Gastroesophageal sphincter (tissue), 4 donors: Measurements from ENCODE around the gene S100A12. TPM values are rescaled to one million over a fixed set of nuclear protein-coding genes. Genes with fewer than 3 reads are reported as not detected.

Experiments
- ATAC-seq: fragments of 150-250 bp; one replicate; pipeline ENCODE4 v1.9.1; 2016; ENCODE audit warnings: mild to moderate bottlenecking, moderate library complexity
- H3K27ac ChIP-seq, 4 donors: fragments of 200-600 bp; sonication (generic) in 3 of 4; 1 replicate in 3 of 4; 2 replicates in 1 of 4; pipeline ENCODE4 v1.5.1; 2016 to 2019
- H3K27me3 ChIP-seq: fragments of 200-600 bp; sonication (generic); one replicate; pipeline ENCODE4 v1.5.1; 2019
- H3K36me3 ChIP-seq, 2 donors: fragments of 200-600 bp; sonication (generic); one replicate each; pipeline ENCODE4 v1.5.1; 2019; ENCODE audit warnings: control low read depth in 1 of 2
- H3K4me1 ChIP-seq, 3 donors: fragments of 200-600 bp; sonication (generic); 1 replicate in 2 of 3; 2 replicates in 1 of 3; pipeline ENCODE4 v1.5.1; 2016 to 2019; ENCODE audit warnings: control low read depth in 2 of 3
- H3K4me3 ChIP-seq, 2 donors: fragments of 200-600 bp; sonication (generic); one replicate each; pipeline ENCODE4 v1.5.1; 2019; ENCODE audit warnings: mild to moderate bottlenecking in 1 of 2, moderate library complexity in 1 of 2
- H3K9me3 ChIP-seq, 3 donors: fragments of 200-600 bp; sonication (generic); one replicate each; pipeline ENCODE4 v1.5.1; 2017 to 2019; ENCODE audit warnings: control low read depth in 2 of 3
- CTCF ChIP-seq, 4 experiments: fragments of 200-600 bp in 2 of 4; fragments of 450-650 bp in 2 of 4; sonication (generic) in 1 of 4; IDR thresholded peaks; one replicate each; pipeline ENCODE4 v1.5.1; 2017 to 2019; ENCODE audit warnings: antibody characterized with exemption in 4 of 4, mild to moderate bottlenecking in 2 of 4, moderate library complexity in 2 of 4
- EP300 ChIP-seq: sonication (generic); formaldehyde crosslinking; IDR thresholded peaks from one replicate; pipeline ENCODE4 v1.6.1; 2017; ENCODE audit warnings: antibody characterized with exemption, mild to moderate bottlenecking
- POLR2A ChIP-seq, 2 donors: fragments of 450-650 bp; IDR thresholded peaks; one replicate each; pipeline ENCODE4 v1.6.1; 2017; ENCODE audit warnings: antibody characterized with exemption in 2 of 2, mild to moderate bottlenecking in 2 of 2, moderate library complexity in 1 of 2
- POLR2AphosphoS5 ChIP-seq: sonication (generic); formaldehyde crosslinking; IDR thresholded peaks from one replicate; pipeline ENCODE4 v1.6.1; 2017; ENCODE audit warnings: antibody characterized with exemption
- WGBS, 2 donors: methylation state at CpG; one replicate each; pipeline ENCODE4 v1.1.5; 2018; ENCODE audit warnings: low coverage in 1 of 2; 5-methylcytosine and 5-hydroxymethylcytosine counted together
- total RNA-seq, 4 donors: library from RNA; depleted of rRNA; stranded (reverse); fragments of >200 nt; gene quantifications; one replicate each; pipeline ENCODE4 v1.1.0, GENCODE V29; 2016

S100A12 gene
- total RNA-seq, 4 donors from 2014 or later = 1.4 to 21.1 (median 12.6) TPM; not detected in 1

DNA sequence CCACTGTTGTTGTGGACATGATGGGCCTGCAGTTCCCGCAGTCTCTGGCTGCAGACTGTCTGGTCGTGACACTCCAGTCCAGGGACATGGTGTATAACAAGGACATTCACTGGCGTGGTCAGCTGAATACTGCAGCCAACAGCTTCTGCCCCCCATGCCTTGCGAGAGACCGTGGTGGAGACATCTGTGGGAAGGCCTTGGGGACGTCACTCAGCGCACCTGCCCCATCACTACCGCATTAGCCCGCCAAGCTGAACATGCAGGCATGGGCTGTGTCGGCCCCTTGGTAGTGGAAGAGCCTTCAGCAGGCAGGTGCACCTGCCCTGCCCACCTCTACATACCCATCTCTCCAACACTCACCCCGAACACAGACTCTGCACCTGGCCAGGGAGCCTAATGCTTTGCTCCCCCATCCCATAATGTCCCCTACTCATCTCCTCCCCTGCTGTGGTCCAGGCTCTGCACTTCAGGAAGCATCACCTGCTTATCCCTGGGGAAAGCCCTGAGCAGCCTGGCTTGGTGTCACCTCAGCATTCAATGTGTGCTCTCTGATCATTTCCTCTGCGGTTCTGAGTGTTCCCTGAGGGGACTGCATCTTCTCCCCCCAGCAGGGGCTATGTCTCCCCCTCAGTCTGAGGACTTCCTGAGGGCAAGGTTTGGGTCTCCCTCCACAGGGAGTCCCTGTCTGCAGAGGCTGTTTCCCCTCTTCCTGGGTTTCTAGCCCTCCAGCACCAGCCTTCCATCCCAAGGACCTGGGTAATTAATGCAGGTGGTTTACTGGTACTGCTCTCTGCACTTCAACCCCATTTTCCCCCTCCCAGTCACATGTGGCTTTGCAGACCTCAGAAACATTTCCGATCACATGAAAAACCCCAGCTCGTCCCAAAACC is 30.0 kb downstream of the S100A12 start:
- no peaks in the 10 kb centered on the region for H3K36me3 ChIP-seq
- H3K9me3 ChIP-seq = no peaks in the 10 kb centered on the region
- no peak for ATAC-seq
- no peak overlapping the region for H3K27ac ChIP-seq
- 85 to 89% methylated on average over 9 of the region's 14 CpGs for WGBS, 2 donors
- no peak for TF ChIP-seq CTCF (IDR thresholded peaks at IDR 0.05)
- TF ChIP-seq EP300 = no peak
- no peak for TF ChIP-seq POLR2A (IDR thresholded peaks at IDR 0.05)
- no peak for TF ChIP-seq POLR2AphosphoS5
- H3K27me3 ChIP-seq = peaks cover 65% of the 10 kb centered on the region
- no peaks in the 10 kb centered on the region for H3K4me1 ChIP-seq
- no peak overlapping the region for H3K4me3 ChIP-seq

DNA sequence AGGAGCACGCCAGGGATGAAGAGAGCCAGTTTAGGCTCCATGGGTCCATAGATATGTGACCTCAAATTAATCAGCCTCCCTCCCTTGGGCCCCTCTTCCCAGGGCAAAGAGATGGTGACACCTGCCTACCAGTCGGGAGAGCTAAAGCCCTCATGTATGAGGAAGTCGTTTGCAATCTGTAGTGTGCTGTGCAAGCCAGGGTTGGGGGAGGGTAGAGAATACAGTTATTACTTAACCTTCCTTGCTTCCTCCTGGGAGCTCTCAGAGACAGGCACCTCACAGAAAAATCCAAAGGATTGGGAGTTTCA is 30.7 kb downstream of the S100A12 start:
- no peaks in the 10 kb centered on the region for H3K4me1 ChIP-seq
- TF ChIP-seq POLR2AphosphoS5 (no peak), POLR2A (IDR thresholded peaks at IDR 0.05) (no peak), CTCF (IDR thresholded peaks at IDR 0.05) (no peak)
- WGBS, 2 donors = 40% methylated on average over 2 of the region's 3 CpGs; no CpG with 5 or more reads in 1 of the 2 donors
- no peaks in the 10 kb centered on the region for H3K36me3 ChIP-seq
- peaks cover 66% of the 10 kb centered on the region for H3K27me3 ChIP-seq
- H3K27ac ChIP-seq = no peak overlapping the region
- no peaks in the 10 kb centered on the region for H3K9me3 ChIP-seq
- no peak overlapping the region for H3K4me3 ChIP-seq
- no peak for ATAC-seq

- Histone ChIP-seq H3K27ac (no peak overlapping the region), H3K36me3 (no peaks in the 10 kb centered on the region), H3K9me3 (no peaks in the 10 kb centered on the region), H3K27me3 (peaks cover 62% of the 10 kb centered on the region), H3K4me3 (no peak overlapping the region), H3K4me1 (no peaks in the 10 kb centered on the region)
- TF ChIP-seq POLR2A (IDR thresholded peaks at IDR 0.05) = no peak
- no peak for TF ChIP-seq EP300
- TF ChIP-seq POLR2AphosphoS5 = no peak
- no peak for TF ChIP-seq CTCF (IDR thresholded peaks at IDR 0.05)
- ATAC-seq = no peak
- 14 to 46% methylated on average over 2 to 6 of the region's 9 CpGs for WGBS, 2 donors
These were observed 31.4 kb downstream of the S100A12 start for GRCh38 chr1:153343811-153344717.

DNA sequence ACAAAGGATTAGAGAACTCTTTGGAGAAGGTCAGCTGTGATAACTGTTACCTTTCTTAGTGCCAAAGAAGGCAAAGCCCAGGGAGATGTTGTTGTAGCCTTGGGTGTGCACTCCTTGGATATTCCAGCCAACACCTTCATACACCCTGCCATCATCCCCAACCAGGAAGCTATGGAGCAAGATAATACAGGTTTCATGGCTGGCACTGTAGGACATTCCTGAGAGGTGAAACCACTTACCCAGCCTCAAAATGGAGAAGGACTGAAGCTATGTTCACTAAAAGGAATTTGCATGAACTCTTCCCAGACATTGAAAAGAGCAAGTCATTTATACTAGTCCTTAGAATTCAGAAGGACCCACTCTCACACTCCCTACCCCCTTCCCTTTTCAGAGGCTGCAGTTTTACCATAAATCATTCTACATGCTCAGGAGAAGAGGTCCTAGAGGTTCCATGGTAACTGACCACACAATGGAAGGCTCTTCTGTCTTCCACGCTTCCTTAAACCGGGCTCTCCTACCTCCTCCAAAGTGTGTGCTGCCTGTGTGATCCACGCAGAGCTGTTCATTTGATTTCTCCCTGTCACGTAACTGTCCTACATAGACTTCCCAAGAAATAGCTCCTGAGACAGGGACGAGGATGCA is 32.3 kb downstream of the S100A12 start:
- no peak overlapping the region for H3K4me3 ChIP-seq
- TF ChIP-seq CTCF (IDR thresholded peaks at IDR 0.05) (no peak), POLR2AphosphoS5 (no peak), EP300 (no peak), POLR2A (IDR thresholded peaks at IDR 0.05) (no peak)
- H3K27me3 ChIP-seq = peaks cover 59% of the 10 kb centered on the region
- WGBS, 2 donors = 30 to 55% methylated on average over 5 of the region's 5 CpGs
- no peak overlapping the region for H3K27ac ChIP-seq
- no peak for ATAC-seq
- H3K36me3 ChIP-seq = no peaks in the 10 kb centered on the region
- no peaks in the 10 kb centered on the region for H3K9me3 ChIP-seq
- no peaks in the 10 kb centered on the region for H3K4me1 ChIP-seq
